Gastroesophageal sphincter (tissue), 3 donors: ENCODE measurements around the gene DLX3.

ENCODE experiments used
- EP300 ChIP-seq: sonication (generic); formaldehyde crosslinking; IDR thresholded peaks from one replicate; pipeline ENCODE4 v1.6.1; 2017; ENCODE audit warnings: antibody characterized with exemption, mild to moderate bottlenecking
- POLR2A ChIP-seq, 2 donors: fragments of 450-650 bp; IDR thresholded peaks; one replicate each; pipeline ENCODE4 v1.6.1; 2017; ENCODE audit warnings: antibody characterized with exemption in 2 of 2, mild to moderate bottlenecking in 2 of 2, moderate library complexity in 1 of 2
- POLR2AphosphoS5 ChIP-seq: sonication (generic); formaldehyde crosslinking; IDR thresholded peaks from one replicate; pipeline ENCODE4 v1.6.1; 2017; ENCODE audit warnings: antibody characterized with exemption
- TF ChIP-seq, protein P1 (sequence below), 4 experiments: fragments of 200-600 bp in 2 of 4; fragments of 450-650 bp in 2 of 4; sonication (generic) in 1 of 4; IDR thresholded peaks; one replicate each; pipeline ENCODE4 v1.5.1; 2017 to 2019; ENCODE audit warnings: antibody characterized with exemption in 4 of 4, mild to moderate bottlenecking in 2 of 4, moderate library complexity in 2 of 4

DNA sequence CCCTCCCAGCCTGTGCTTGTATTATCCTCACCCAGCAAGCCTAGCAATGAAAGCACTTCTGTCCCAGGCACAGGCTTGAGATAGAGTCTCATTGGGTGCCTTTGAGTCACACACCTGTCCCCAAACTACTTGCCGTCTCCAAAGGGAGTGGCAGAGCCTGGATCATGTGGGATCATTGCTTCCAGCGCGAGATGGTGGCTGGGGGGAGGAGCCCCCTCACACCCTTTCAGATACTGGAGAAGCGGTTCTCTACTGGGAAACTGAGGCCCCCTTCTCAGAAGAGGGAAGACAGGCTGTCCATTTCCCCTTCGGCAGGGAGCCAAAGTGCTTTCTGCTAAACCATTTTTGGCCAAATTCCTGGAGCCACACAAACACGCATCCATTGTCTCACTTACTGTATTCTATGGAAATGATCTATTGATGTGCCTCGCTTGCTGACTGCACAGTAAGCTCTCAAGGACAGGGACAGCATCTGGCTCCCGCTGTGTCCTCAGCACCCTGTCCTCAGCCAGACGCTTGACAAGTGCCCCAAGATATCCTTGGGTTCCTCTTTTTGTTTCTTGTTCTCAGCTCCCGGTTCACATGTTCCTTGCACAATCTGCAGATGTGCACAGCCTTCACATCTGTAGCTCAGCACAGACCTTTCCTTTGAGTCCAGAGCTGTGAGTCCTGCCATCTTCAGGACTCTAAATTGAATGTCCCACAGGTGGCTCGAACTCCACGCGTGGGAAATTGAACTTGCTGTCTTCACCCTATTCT lies 26.0 kb upstream of the DLX3 start:
- TF ChIP-seq, protein P1, sequence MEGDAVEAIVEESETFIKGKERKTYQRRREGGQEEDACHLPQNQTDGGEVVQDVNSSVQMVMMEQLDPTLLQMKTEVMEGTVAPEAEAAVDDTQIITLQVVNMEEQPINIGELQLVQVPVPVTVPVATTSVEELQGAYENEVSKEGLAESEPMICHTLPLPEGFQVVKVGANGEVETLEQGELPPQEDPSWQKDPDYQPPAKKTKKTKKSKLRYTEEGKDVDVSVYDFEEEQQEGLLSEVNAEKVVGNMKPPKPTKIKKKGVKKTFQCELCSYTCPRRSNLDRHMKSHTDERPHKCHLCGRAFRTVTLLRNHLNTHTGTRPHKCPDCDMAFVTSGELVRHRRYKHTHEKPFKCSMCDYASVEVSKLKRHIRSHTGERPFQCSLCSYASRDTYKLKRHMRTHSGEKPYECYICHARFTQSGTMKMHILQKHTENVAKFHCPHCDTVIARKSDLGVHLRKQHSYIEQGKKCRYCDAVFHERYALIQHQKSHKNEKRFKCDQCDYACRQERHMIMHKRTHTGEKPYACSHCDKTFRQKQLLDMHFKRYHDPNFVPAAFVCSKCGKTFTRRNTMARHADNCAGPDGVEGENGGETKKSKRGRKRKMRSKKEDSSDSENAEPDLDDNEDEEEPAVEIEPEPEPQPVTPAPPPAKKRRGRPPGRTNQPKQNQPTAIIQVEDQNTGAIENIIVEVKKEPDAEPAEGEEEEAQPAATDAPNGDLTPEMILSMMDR (IDR thresholded peaks at IDR 0.05) = no peak
- TF ChIP-seq POLR2AphosphoS5 (no peak), POLR2A (IDR thresholded peaks at IDR 0.05) (no peak), EP300 (no peak)
